CD14-positive monocyte (primary cell): ENCODE data around the gene LSM14B. TPM values are rescaled to one million over a fixed set of nuclear protein-coding genes. Genes with fewer than 3 reads are reported as not detected.

Source experiments
- DNase-seq, 3 donors: peaks; one replicate each; pipeline ENCODE4 v3.0.0-alpha.2; 2011 to 2022
- H2AFZ ChIP-seq: 2 replicates; pipeline ENCODE4 v1.6.0; 2012; ENCODE audit warnings: mild to moderate bottlenecking, low read depth, low read length, inconsistent platforms; ENCODE audit not compliant: insufficient read depth, poor library complexity, severe bottlenecking
- H3K27ac ChIP-seq, 2 donors: 1 replicate in 1 of 2; 2 replicates in 1 of 2; pipeline ENCODE4 v1.5.1; 2012 to 2013; ENCODE audit warnings: low read length in 2 of 2, control low read depth in 1 of 2, inconsistent platforms in 1 of 2, low read depth in 1 of 2, mild to moderate bottlenecking in 1 of 2
- H3K27me3 ChIP-seq, 2 donors: one replicate each; pipeline versions ENCODE4 v1.6.0 to v1.6.1; 2011 to 2013; ENCODE audit warnings: low read length in 2 of 2; ENCODE audit not compliant: control insufficient read depth in 2 of 2, insufficient read depth in 2 of 2
- H3K36me3 ChIP-seq, 2 donors: replicated peaks in 1 of 2; 1 replicate in 1 of 2; 2 replicates in 1 of 2; pipeline versions ENCODE4 v1.5.1 to v1.6.1; 2012 to 2013; ENCODE audit warnings: low read length in 2 of 2, control low read depth in 1 of 2, inconsistent platforms in 1 of 2, mild to moderate bottlenecking in 1 of 2; ENCODE audit not compliant: insufficient read depth in 2 of 2, control insufficient read depth in 1 of 2
- H3K4me1 ChIP-seq, 2 donors: 1 replicate in 1 of 2; 2 replicates in 1 of 2; pipeline versions ENCODE4 v1.5.1 to v1.6.1; 2012 to 2013; ENCODE audit warnings: low read length in 2 of 2, control low read depth in 1 of 2, inconsistent platforms in 1 of 2, mild to moderate bottlenecking in 1 of 2, moderate library complexity in 1 of 2; ENCODE audit not compliant: insufficient read depth in 2 of 2, control insufficient read depth in 1 of 2
- H3K4me2 ChIP-seq: replicated peaks from 2 replicates; pipeline ENCODE3; 2012; ENCODE audit warnings: low read length, moderate library complexity, mild to moderate bottlenecking; ENCODE audit not compliant: poor library complexity, severe bottlenecking; ENCODE audit errors: extremely low read depth
- H3K4me3 ChIP-seq, 3 experiments: fragments of 200-600 bp in 1 of 3; sonication (generic) in 1 of 3; replicated peaks in 1 of 3; 1 replicate in 2 of 3; 2 replicates in 1 of 3; pipeline ENCODE4 v1.5.1; 2011 to 2013; ENCODE audit warnings: low read length in 3 of 3, mild to moderate bottlenecking in 3 of 3, control low read depth in 2 of 3, low read depth in 2 of 3, inconsistent platforms in 1 of 3, moderate library complexity in 1 of 3
- H3K79me2 ChIP-seq: 2 replicates; pipeline ENCODE4 v1.6.0; 2012; ENCODE audit warnings: mild to moderate bottlenecking, control low read depth, inconsistent platforms, low read length, moderate library complexity; ENCODE audit not compliant: insufficient read depth
- H3K9ac ChIP-seq: 2 replicates; pipeline ENCODE4 v1.6.0; 2017; ENCODE audit warnings: low read length, mild to moderate bottlenecking; ENCODE audit not compliant: insufficient read depth, poor library complexity, severe bottlenecking
- H3K9me3 ChIP-seq, 2 donors: replicated peaks in 1 of 2; 1 replicate in 1 of 2; 2 replicates in 1 of 2; pipeline versions ENCODE4 v1.5.1 to v1.6.1; 2012 to 2013; ENCODE audit warnings: low read length in 2 of 2, control low read depth in 1 of 2; ENCODE audit not compliant: control insufficient read depth in 1 of 2, insufficient read depth in 1 of 2
- H4K20me1 ChIP-seq: 2 replicates; pipeline ENCODE4 v1.6.0; 2012; ENCODE audit warnings: mild to moderate bottlenecking, low read length, control low read depth, moderate library complexity; ENCODE audit not compliant: insufficient read depth
- H3K27ac Mint-ChIP-seq, 7 donors: one replicate each; pipeline ENCODE4 v1.8.0; 2020; ENCODE audit warnings: mild to moderate bottlenecking in 7 of 7, mixed read lengths in 7 of 7, moderate library complexity in 6 of 7, inconsistent platforms in 2 of 7
- H3K27me3 Mint-ChIP-seq, 3 donors: one replicate each; pipeline ENCODE4 v1.8.0; 2021 to 2022; ENCODE audit warnings: low read depth in 3 of 3, mild to moderate bottlenecking in 3 of 3, mixed read lengths in 3 of 3, moderate library complexity in 3 of 3, inconsistent platforms in 1 of 3
- H3K36me3 Mint-ChIP-seq, 2 donors: one replicate each; pipeline ENCODE4 v1.8.0; 2020; ENCODE audit warnings: mixed read lengths in 2 of 2, inconsistent platforms in 1 of 2, mild to moderate bottlenecking in 1 of 2
- H3K4me1 Mint-ChIP-seq: one replicate; pipeline ENCODE4 v1.8.0; 2020; ENCODE audit warnings: mild to moderate bottlenecking, mixed read lengths
- H3K4me3 Mint-ChIP-seq, 2 donors: one replicate each; pipeline ENCODE4 v1.8.0; 2020; ENCODE audit warnings: mild to moderate bottlenecking in 2 of 2, mixed read lengths in 2 of 2, moderate library complexity in 1 of 2
- H3K9me3 Mint-ChIP-seq, 7 donors: one replicate each; pipeline ENCODE4 v1.8.0; 2020 to 2022; ENCODE audit warnings: mixed read lengths in 7 of 7, mild to moderate bottlenecking in 6 of 7, moderate library complexity in 6 of 7, inconsistent platforms in 2 of 7
- CTCF ChIP-seq: fragments of 200-600 bp; IDR thresholded peaks from one replicate; pipeline ENCODE4 v1.8.0; 2022; ENCODE audit warnings: antibody characterized with exemption, mild to moderate bottlenecking
- WGBS: methylation state at CpG from one replicate; pipeline ENCODE4 v1.1.5; 2013; ENCODE audit warnings: missing lambda C conversion rate; ENCODE audit not compliant: insufficient coverage; 5-methylcytosine and 5-hydroxymethylcytosine counted together
- intact Hi-C, 2 donors: fragments of 100-400 bp; cut with micrococcal nuclease; formaldehyde crosslinking; loops; one replicate each; pipeline versions ENCODE4 v1.15.0 to v1.15.1; 2023
- polyA plus RNA-seq, 3 donors: library from polyadenylated mRNA; depleted of rRNA in 1 of 3; unstranded in 2 of 3; stranded (reverse) in 1 of 3; fragments of 300-500 nt in 2 of 3; fragments of >200 nt in 1 of 3; fragmentation: Illumina TruSeq in 2 of 3; gene quantifications; 1 replicate in 2 of 3; 2 replicates in 1 of 3; pipeline ENCODE4 v1.2.3, GENCODE V29; 2012 to 2021

Gene LSM14B
- polyA plus RNA-seq, 3 donors: 1.0 to 33.5 (median 1.4) TPM

DNA sequence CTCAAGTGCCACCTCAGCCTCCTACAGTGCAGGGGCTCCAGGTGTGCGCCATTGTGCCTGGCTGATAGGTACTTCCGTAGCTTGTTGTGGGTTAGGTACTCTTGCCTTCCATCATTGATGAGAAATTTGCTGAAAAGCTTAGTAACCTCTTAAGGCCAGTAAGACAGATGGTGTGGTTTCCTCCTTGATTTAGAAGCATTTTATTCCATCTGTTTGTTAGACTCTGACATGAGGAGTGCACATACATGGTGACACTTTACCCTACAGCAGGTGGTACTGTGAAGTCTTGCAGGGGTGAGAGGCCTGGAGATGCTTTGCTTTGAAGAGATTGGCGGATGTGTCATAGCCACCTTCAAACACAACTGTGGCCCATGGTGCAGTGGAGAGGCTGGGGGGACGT, 45.8 kb downstream of the LSM14B start:
- Histone ChIP-seq H4K20me1 (no peaks in the 10 kb centered on the region), H3K79me2 (no peaks in the 10 kb centered on the region), H3K4me2 (no peak overlapping the region), H3K4me3 (no peak overlapping the region), H3K9ac (no peak overlapping the region), H3K4me1 (no peaks in the 10 kb centered on the region), H3K27me3 (no peaks in the 10 kb centered on the region), H3K36me3 (peaks cover 35 to 68% of the 10 kb centered on the region in 2 donors), H3K27ac (no peak overlapping the region), H2AFZ (no peak overlapping the region), H3K9me3 (no peaks in the 10 kb centered on the region)
- TF ChIP-seq CTCF: no peak
- DNase-seq: no peak
- peak overlapping the region in 1 of 7 donors; percentile 45 for H3K27ac Mint-ChIP-seq
- 100% methylated on average over 1 of the region's 4 CpGs for WGBS
- no peaks in the 10 kb centered on the region for H3K9me3 Mint-ChIP-seq
- H3K27me3 Mint-ChIP-seq: peaks cover 0 to under 1% (median 0%) of the 10 kb centered on the region in 3 donors
- no peak overlapping the region for H3K4me3 Mint-ChIP-seq
- intact Hi-C loops: no loop called here
- H3K36me3 Mint-ChIP-seq: peaks cover 55 to 86% of the 10 kb centered on the region in 2 donors
- no peaks in the 10 kb centered on the region for H3K4me1 Mint-ChIP-seq

- Histone ChIP-seq H3K9ac (no peak overlapping the region), H3K27ac (no peak overlapping the region), H3K36me3 (peaks cover 31 to 63% of the 10 kb centered on the region in 2 donors), H3K4me2 (no peak overlapping the region), H4K20me1 (no peaks in the 10 kb centered on the region), H2AFZ (no peak overlapping the region), H3K4me3 (no peak overlapping the region), H3K27me3 (no peaks in the 10 kb centered on the region), H3K4me1 (no peaks in the 10 kb centered on the region), H3K79me2 (no peaks in the 10 kb centered on the region), H3K9me3 (no peaks in the 10 kb centered on the region)
- 94% methylated on average over 15 of the region's 23 CpGs for WGBS
- H3K4me3 Mint-ChIP-seq: no peak overlapping the region
- intact Hi-C loops: no loop called here
- peak overlapping the region in 2 of 7 donors; percentile 16 to 36 for H3K27ac Mint-ChIP-seq
- no peak for TF ChIP-seq CTCF
- no peaks in the 10 kb centered on the region for H3K27me3 Mint-ChIP-seq
- peaks cover 51 to 86% of the 10 kb centered on the region in 2 donors for H3K36me3 Mint-ChIP-seq
- DNase-seq: no peak
- H3K4me1 Mint-ChIP-seq: no peaks in the 10 kb centered on the region
- H3K9me3 Mint-ChIP-seq: no peaks in the 10 kb centered on the region
Observed at GRCh38 chr20:62168890-62169435, 46.7 kb downstream of the LSM14B start.
